ENCODE data around the gene SND1.

Gene SND1

DNA sequence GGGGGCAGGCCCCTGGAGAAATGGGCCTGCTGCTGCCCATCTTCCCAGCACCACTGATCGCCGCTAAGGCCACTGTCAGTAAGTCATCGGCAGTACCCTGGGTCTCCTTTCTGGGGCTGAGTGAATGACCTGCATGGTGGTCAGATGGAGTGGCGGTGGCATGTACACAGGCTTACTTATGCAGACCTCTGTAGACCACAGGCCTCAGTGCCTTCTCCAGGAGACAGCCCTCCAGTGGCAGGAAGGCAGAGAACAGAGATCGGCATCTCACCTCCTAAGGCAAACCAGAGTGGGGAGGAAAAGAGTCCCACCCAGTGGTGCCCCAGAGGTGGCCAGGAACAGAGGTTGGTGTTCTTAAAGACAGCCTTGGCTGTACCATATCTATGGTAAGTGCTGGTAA lies 402.0 kb downstream of the SND1 start:
- peaks cover 4% of the 10 kb centered on the region for H3K4me1 ChIP-seq (ENCODE audit: insufficient read depth, poor library complexity, severe bottlenecking)
- H3K27me3 ChIP-seq (ENCODE audit: insufficient read depth, poor library complexity, severe bottlenecking): no peaks in the 10 kb centered on the region
- H3K9me3 ChIP-seq (ENCODE audit: severe bottlenecking): no peaks in the 10 kb centered on the region
- H3K4me3 ChIP-seq (ENCODE audit: severe bottlenecking): no peak overlapping the region
- TF ChIP-seq, protein P1, sequence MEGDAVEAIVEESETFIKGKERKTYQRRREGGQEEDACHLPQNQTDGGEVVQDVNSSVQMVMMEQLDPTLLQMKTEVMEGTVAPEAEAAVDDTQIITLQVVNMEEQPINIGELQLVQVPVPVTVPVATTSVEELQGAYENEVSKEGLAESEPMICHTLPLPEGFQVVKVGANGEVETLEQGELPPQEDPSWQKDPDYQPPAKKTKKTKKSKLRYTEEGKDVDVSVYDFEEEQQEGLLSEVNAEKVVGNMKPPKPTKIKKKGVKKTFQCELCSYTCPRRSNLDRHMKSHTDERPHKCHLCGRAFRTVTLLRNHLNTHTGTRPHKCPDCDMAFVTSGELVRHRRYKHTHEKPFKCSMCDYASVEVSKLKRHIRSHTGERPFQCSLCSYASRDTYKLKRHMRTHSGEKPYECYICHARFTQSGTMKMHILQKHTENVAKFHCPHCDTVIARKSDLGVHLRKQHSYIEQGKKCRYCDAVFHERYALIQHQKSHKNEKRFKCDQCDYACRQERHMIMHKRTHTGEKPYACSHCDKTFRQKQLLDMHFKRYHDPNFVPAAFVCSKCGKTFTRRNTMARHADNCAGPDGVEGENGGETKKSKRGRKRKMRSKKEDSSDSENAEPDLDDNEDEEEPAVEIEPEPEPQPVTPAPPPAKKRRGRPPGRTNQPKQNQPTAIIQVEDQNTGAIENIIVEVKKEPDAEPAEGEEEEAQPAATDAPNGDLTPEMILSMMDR (IDR thresholded peaks at IDR 0.05; ENCODE audit: poor library complexity, severe bottlenecking): no peak
- H3K36me3 ChIP-seq (ENCODE audit: low read depth): no peaks in the 10 kb centered on the region
- no peak overlapping the region for H3K27ac ChIP-seq (ENCODE audit: poor library complexity, severe bottlenecking)
- DNase-seq (ENCODE audit: low spot score): no peak
- ATAC-seq (ENCODE audit: low read depth): no peak

DNA sequence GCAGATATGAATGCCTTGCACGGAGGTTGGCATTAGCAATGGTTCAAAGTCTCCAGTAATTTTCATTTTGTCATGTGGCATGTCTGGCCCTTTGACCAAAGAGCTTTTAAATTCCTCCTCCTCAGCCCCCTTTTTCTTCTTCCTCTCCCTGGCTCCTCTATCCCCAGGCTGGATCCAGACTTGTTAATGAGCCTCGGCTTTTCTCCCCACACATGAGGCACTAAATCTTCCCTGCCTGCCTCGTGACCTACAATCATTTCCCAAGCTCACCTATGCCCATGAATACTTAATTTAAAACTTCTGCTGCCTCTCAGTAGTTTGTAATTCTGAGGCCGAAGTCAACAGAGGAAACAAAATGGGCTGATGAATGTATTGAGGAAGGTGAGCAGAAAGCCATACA lies 402.5 kb downstream of the SND1 start:
- ATAC-seq (ENCODE audit: low read depth) (no peak), DNase-seq (ENCODE audit: low spot score) (no peak)
- Histone ChIP-seq H3K27me3 (ENCODE audit: insufficient read depth, poor library complexity, severe bottlenecking) (no peaks in the 10 kb centered on the region), H3K36me3 (ENCODE audit: low read depth) (peaks cover under 1% of the 10 kb centered on the region; the same call in 1 of the 2 replicates), H3K9me3 (ENCODE audit: severe bottlenecking) (no peaks in the 10 kb centered on the region), H3K4me3 (ENCODE audit: severe bottlenecking) (no peak overlapping the region), H3K4me1 (ENCODE audit: insufficient read depth, poor library complexity, severe bottlenecking) (peaks cover 4% of the 10 kb centered on the region), H3K27ac (ENCODE audit: poor library complexity, severe bottlenecking) (no peak overlapping the region)
- TF ChIP-seq, protein P1 (IDR thresholded peaks at IDR 0.05; ENCODE audit: poor library complexity, severe bottlenecking): no peak

DNA sequence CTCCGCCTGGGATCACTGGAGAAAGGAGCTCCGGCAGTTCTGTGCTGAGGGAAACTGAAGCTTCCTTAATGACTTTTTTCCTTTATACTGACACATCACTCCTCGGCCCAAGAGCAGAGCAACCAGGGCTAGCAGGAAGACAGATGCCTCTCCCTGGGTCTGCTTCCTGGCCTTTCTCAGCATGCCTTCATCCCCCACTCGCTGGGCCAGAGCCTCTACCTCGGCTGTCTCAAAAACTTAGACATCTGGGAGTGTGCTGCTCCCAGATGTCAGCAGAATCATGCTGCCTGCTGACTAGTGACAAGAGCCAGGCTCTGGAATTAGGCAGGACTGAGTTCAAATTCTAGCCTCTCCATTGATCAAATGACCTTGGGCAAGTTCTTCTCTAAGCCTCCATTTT lies 403.6 kb downstream of the SND1 start:
- H3K4me3 ChIP-seq (ENCODE audit: severe bottlenecking): no peak overlapping the region
- peaks cover 4% of the 10 kb centered on the region for H3K4me1 ChIP-seq (ENCODE audit: insufficient read depth, poor library complexity, severe bottlenecking)
- H3K27ac ChIP-seq (ENCODE audit: poor library complexity, severe bottlenecking): no peak overlapping the region
- no peaks in the 10 kb centered on the region for H3K9me3 ChIP-seq (ENCODE audit: severe bottlenecking)
- H3K27me3 ChIP-seq (ENCODE audit: insufficient read depth, poor library complexity, severe bottlenecking): no peaks in the 10 kb centered on the region
- TF ChIP-seq, protein P1 (IDR thresholded peaks at IDR 0.05; ENCODE audit: poor library complexity, severe bottlenecking): no peak
- peaks cover 3% of the 10 kb centered on the region; the same call in 1 of the 2 replicates for H3K36me3 ChIP-seq (ENCODE audit: low read depth)
- no peak for DNase-seq (ENCODE audit: low spot score)
- ATAC-seq (ENCODE audit: low read depth): no peak

DNA sequence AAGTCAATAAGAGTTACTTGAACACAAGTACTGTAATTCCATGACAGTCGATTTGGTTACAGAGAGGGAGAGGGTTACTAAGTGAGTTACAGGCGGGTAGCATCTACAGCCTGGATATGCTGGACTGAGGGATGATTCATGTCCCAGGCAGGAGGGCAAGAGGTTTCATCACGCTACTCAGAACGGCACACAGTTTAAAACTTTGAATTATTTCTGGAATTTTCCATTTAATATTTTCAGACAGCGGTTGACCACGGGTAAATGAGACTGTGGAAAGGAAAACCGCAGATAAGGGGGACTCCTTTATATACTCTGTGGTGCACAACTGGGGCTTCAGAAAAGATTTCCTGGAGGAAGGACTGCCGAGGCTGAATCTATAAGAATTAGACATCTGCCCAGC lies 404.9 kb downstream of the SND1 start:
- Histone ChIP-seq H3K9me3 (ENCODE audit: severe bottlenecking) (no peaks in the 10 kb centered on the region), H3K36me3 (ENCODE audit: low read depth) (peaks cover 3% of the 10 kb centered on the region; the same call in 1 of the 2 replicates), H3K4me3 (ENCODE audit: severe bottlenecking) (no peak overlapping the region), H3K27me3 (ENCODE audit: insufficient read depth, poor library complexity, severe bottlenecking) (no peaks in the 10 kb centered on the region), H3K4me1 (ENCODE audit: insufficient read depth, poor library complexity, severe bottlenecking) (peaks cover 4% of the 10 kb centered on the region), H3K27ac (ENCODE audit: poor library complexity, severe bottlenecking) (no peak overlapping the region)
- DNase-seq (ENCODE audit: low spot score) (no peak), ATAC-seq (ENCODE audit: low read depth) (0 out of 3 replicates have a peak, but pooled peaks have one; percentile 24)
- TF ChIP-seq, protein P1 (IDR thresholded peaks at IDR 0.05; ENCODE audit: poor library complexity, severe bottlenecking): no peak

DNA sequence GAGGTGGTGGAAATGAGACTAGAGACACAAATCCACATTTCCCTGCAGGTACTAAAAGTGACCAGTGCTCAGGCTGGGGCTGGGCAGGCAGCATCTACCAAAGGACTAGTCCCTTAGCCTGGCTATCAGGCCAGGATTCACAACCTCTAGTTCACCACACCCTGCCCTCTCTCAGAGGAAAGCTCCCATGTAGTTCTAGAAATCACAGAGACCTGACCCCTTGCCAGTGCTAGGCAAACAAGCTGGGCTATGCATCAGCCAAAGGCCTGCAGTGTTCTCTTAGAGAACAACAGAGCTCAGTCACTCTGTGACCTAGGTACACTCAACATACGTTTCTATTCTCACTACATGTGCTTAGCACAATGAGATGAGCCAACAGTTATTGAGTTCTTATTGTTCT lies 405.9 kb downstream of the SND1 start:
- no peak overlapping the region for H3K4me3 ChIP-seq (ENCODE audit: severe bottlenecking)
- DNase-seq (ENCODE audit: low spot score): no peak
- TF ChIP-seq, protein P1 (IDR thresholded peaks at IDR 0.05; ENCODE audit: poor library complexity, severe bottlenecking): no peak
- H3K4me1 ChIP-seq (ENCODE audit: insufficient read depth, poor library complexity, severe bottlenecking): no peaks in the 10 kb centered on the region
- no peaks in the 10 kb centered on the region for H3K27me3 ChIP-seq (ENCODE audit: insufficient read depth, poor library complexity, severe bottlenecking)
- peaks cover 3% of the 10 kb centered on the region; the same call in 1 of the 2 replicates for H3K36me3 ChIP-seq (ENCODE audit: low read depth)
- no peak overlapping the region for H3K27ac ChIP-seq (ENCODE audit: poor library complexity, severe bottlenecking)
- no peak for ATAC-seq (ENCODE audit: low read depth)
- no peaks in the 10 kb centered on the region for H3K9me3 ChIP-seq (ENCODE audit: severe bottlenecking)
